Measurements from ENCODE around the gene SIRT5.

SIRT5 gene

GRCh38 chr6:13593103-13593502, 18.7 kb downstream of the SIRT5 start:
- Histone ChIP-seq H3K4me3 (ENCODE audit: low read depth in 1 of 2, low read length in 1 of 2) (no peak overlapping the region), H3K36me3 (peaks cover 85% of the 10 kb centered on the region), H3K9me3 (no peaks in the 10 kb centered on the region)

DNA sequence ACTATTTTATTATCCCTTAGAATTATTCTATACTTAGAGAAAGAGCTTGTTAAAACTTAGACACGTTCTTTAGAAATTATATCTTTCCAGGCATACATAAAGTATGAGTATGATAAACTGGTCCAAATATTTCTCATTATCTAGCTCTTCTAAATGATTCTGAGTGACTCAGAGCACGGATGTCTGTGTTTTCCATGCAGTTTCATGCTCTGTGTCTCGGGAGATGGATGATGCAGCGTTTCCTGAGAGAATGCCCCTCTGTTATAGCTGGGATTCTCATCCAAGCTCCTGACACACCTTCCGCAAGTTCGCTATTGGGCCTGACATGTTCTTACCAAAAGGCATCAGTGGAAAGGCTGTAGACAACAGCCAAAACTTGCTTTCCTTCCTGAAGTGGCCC, 19.3 kb downstream of the SIRT5 start:
- Histone ChIP-seq H3K4me3 (ENCODE audit: low read depth in 1 of 2, low read length in 1 of 2) (no peak overlapping the region), H3K36me3 (peaks cover 84% of the 10 kb centered on the region), H3K9me3 (no peaks in the 10 kb centered on the region), H3K4me1 (ENCODE audit: control insufficient read depth in 1 of 2, insufficient read depth in 1 of 2, low read depth in 1 of 2, low read length in 1 of 2) (peaks cover 0 to 6% of the 10 kb centered on the region in 2 experiments), H3K27ac (no peak overlapping the region), H3K27me3 (no peaks in the 10 kb centered on the region)
- TF ChIP-seq CTCF (IDR thresholded peaks at IDR 0.05): no peak

More at GRCh38 chr6:13593103-13593502, 18.7 kb downstream of the SIRT5 start:
- TF ChIP-seq CTCF (IDR thresholded peaks at IDR 0.05): no peak
- Histone ChIP-seq H3K27me3 (no peaks in the 10 kb centered on the region), H3K27ac (no peak overlapping the region), H3K4me1 (ENCODE audit: control insufficient read depth in 1 of 2, insufficient read depth in 1 of 2, low read depth in 1 of 2, low read length in 1 of 2) (peaks cover 0 to 6% of the 10 kb centered on the region in 2 experiments)

- no peaks in the 10 kb centered on the region for H3K9me3 ChIP-seq
- H3K4me3 ChIP-seq (ENCODE audit: low read depth in 1 of 2, low read length in 1 of 2): no peak overlapping the region
- no peak for TF ChIP-seq CTCF (IDR thresholded peaks at IDR 0.05)
- H3K36me3 ChIP-seq: peaks cover 94% of the 10 kb centered on the region
- H3K4me1 ChIP-seq (ENCODE audit: control insufficient read depth in 1 of 2, insufficient read depth in 1 of 2, low read depth in 1 of 2, low read length in 1 of 2): no peaks in the 10 kb centered on the region
- no peaks in the 10 kb centered on the region for H3K27me3 ChIP-seq
- no peak overlapping the region for H3K27ac ChIP-seq
Observed at GRCh38 chr6:13597073-13597472, 22.7 kb downstream of the SIRT5 start.

DNA sequence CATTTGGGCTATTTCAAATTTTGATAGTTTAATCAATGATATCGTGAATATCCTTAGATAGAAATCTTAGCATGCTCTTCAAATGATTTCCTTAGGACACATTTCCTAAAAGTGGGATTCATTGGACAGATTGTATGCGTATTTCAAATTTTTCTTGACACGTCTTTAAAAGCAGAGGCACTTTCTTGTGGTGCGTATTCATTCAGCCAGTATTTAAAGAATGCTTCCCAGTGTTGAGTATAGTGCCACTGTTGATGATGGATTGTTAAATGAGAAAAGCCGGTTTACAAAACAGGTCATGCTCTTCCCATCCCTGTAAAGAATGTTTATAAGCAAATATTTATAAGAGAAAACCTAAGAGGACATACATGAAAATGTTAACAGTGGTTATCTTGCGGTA, 25.6 kb downstream of the SIRT5 start:
- no peak for TF ChIP-seq CTCF (IDR thresholded peaks at IDR 0.05)
- no peak overlapping the region for H3K4me3 ChIP-seq (ENCODE audit: low read depth in 1 of 2, low read length in 1 of 2)
- no peaks in the 10 kb centered on the region for H3K4me1 ChIP-seq (ENCODE audit: control insufficient read depth in 1 of 2, insufficient read depth in 1 of 2, low read depth in 1 of 2, low read length in 1 of 2)
- no peaks in the 10 kb centered on the region for H3K9me3 ChIP-seq
- H3K36me3 ChIP-seq: peaks cover 86% of the 10 kb centered on the region
- H3K27me3 ChIP-seq: no peaks in the 10 kb centered on the region
- H3K27ac ChIP-seq: no peak overlapping the region

DNA sequence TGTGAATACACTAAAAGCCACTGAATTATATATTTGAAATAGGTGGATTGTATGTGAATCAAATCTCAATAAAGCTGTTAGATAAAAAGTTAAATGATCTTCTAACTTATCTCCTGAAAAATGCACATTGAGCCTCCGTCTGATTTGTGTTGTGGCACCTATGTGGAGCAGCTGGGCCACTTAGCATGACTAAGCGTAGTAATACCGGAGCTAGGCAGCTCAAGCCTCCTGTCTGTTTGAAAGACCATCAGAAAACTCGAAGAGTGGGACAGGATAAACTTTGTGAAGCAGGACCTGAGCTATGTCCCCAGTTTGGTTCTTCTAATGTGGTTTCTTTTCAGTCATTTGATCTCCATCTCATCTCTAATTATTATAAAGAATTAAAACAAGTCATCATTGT, 29.7 kb downstream of the SIRT5 start:
- TF ChIP-seq CTCF (IDR thresholded peaks at IDR 0.05): no peak
- Histone ChIP-seq H3K36me3 (peaks cover 62% of the 10 kb centered on the region), H3K4me3 (ENCODE audit: low read depth in 1 of 2, low read length in 1 of 2) (no peak overlapping the region), H3K27me3 (no peaks in the 10 kb centered on the region), H3K4me1 (ENCODE audit: control insufficient read depth in 1 of 2, insufficient read depth in 1 of 2, low read depth in 1 of 2, low read length in 1 of 2) (no peaks in the 10 kb centered on the region), H3K9me3 (no peaks in the 10 kb centered on the region), H3K27ac (no peak overlapping the region)

Measured in neutrophil (primary cell).